ENCODE results near the gene PAEP.
"Not testable (repeated sequence)": the region's sequence is repeated elsewhere in the genome, so short reads cannot be mapped to it uniquely, and the experiment has no call there.

The PAEP gene

DNA sequence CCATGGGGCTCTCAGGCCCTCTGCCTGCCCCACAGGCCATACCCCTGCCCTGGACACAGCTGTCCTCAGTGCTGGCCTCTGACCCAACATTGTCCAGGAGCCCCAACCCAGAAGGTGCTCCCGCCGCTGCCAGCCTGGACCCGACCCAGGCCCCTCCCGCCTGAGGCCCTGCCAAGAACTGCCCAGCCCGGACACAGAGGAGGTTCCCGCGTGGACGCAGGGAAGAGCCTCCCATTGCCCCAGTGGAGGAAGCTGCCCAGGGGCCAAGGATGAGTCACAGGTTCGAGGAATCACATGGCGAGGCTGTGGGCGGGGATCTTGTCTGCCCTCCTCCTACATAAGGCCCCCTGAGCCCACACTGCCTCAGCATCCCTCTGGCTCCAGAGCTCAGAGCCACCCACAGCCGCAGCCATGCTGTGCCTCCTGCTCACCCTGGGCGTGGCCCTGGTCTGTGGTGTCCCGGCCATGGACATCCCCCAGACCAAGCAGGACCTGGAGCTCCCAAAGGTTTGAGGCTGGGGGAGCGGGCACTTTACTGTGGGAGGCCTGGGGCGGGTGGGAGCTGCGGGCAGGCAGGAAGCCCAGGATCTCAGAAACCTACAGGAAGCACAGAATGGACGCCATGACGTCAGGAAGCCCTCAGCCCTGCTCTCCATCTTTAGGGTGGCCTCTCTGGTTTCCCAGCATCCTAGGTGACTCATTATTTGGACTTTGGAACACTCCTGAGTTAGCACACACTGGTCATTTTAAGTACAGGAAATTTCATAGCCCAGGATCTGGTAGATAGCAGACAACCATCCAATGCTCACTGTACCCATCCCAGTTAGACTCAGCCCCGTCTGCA lies at the start of gene PAEP:
Gene PAEP (plus strand): TSS at position 366 of the 844 bp plus-strand sequence.
- no peak for DNase-seq

- DNase-seq, result no peak
These were observed 49.3 kb upstream of the PAEP start for GRCh38 chr9:135512241-135512603.

- DNase-seq, result no peak
These were observed 48.7 kb upstream of the PAEP start for GRCh38 chr9:135512904-135513303.

GRCh38 chr9:135513351-135513846 lies 48.2 kb upstream of the PAEP start:
- no peak for DNase-seq

GRCh38 chr9:135513906-135514305 lies 47.6 kb upstream of the PAEP start:
- DNase-seq, result not testable (repeated sequence)

GRCh38 chr9:135514342-135515082 lies 47.0 kb upstream of the PAEP start:
- no peak for DNase-seq

DNA sequence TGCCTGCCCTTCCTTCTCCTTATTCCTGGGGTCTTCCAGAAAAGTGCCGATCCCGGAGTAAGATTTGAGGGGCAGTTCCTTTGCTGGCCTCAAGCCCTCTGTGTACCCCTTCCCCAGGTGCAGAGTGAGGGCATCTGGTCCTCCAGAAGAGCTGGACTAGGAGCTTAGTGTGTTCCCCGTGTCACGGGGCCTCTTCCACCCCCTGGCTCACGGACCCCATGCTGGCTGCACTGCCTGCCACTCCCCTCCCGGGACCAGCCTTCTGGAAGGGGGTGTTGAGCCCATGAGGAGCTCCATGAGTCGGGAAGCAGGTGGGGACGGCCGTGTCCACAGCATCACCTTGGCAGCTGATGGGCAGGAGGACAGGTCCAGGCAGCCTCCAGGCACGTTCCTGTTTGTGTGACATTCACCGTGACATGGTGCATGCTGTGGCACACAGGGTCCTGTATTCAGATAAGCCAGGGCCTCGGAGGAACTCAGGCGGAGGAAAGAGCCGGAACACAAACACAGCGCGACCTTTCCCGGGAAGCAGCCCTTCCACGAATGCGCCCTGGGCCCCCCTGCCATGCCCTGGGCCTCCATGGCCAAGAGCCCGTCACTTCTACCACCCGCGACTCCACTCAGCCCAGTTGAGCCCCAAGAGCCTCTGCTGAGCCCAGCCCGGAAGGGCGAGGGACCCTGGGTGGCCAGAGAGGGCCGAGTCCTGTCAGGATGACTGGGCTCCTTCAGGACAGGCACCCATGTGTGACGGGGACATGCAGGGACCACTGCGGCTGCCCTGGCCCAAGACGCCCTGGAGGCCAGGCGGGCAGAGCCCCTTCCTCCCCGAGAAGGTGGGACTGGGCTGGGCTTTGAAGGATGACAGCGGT lies 46.2 kb upstream of the PAEP start:
- no peak for DNase-seq

DNA sequence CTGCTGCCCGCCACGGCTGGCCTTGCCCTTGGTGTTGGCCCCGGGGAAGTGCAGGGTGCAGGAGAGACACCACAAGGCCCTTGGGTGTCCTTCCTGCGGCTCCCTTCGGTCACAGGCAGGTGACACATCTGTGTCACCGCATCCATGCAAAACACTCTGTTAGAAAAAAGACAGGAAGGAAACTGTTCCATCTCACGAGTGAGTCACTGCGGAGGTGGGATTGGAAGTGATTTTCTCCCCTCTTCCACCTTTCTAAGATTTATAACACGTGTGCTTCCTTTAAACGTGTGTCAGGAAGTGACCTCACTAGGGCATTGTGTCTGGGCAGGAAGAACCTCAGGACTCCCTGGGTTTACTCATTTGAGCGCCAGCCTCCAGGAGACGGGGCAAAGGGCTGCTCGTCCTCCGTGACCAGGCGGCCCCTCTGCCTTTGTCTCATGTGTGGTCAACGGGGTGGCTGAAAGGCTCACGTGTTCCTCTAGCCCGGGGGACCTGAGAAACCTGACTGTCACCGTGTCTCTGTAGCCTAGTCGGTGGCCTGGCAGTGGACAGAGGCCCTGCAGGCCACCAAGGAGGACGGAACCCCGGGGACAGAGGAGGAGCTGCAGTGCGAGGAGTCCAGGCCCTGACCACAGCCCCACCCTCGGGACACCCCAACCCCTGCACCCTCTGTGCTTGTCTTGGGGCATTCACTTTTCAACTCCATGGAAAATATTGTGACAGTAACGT lies 45.3 kb upstream of the PAEP start:
- no peak for DNase-seq

- no peak for DNase-seq
These were observed 44.1 kb upstream of the PAEP start for GRCh38 chr9:135517407-135517822.

- no peak for DNase-seq
These were observed 42.2 kb upstream of the PAEP start for GRCh38 chr9:135519179-135519971.

DNA sequence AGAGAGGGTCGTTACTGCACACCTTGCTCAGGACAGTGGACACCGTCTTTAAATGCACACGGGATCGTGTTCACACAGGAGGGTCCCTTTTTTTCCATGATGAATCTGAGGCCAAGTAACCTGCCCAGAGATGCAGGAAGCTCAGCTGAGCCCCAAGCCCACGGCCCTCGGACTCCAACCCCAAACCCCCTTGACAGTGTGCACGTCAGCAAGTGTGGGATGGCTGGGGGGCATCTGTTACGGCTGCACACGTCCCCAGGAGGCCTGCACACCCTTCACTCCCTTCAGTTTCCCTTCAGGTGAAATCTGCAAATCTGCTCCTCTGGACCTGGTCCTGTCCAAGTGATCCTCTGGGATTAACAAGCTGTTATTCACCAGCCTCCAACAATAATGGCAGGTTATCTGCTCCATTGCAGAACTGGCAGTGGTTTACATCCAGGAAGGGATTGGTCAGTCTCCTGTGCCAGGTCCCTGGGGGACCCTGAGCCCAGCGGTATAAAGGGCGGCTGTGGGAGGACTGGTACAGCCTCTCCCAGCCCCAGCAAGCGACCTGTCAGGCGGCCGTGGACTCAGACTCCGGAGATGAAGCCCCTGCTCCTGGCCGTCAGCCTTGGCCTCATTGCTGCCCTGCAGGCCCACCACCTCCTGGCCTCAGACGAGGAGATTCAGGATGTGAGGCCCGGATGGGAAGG lies 40.5 kb upstream of the PAEP start, which contains the start of gene LCN1:
Gene LCN1 (plus strand): TSS at position 525 of the 692 bp plus-strand sequence. CDS start 58 bp downstream, at position 583.
- DNase-seq, result no peak

GRCh38 chr9:135521608-135522095 lies 39.9 kb upstream of the PAEP start:
- DNase-seq, result no peak

DNA sequence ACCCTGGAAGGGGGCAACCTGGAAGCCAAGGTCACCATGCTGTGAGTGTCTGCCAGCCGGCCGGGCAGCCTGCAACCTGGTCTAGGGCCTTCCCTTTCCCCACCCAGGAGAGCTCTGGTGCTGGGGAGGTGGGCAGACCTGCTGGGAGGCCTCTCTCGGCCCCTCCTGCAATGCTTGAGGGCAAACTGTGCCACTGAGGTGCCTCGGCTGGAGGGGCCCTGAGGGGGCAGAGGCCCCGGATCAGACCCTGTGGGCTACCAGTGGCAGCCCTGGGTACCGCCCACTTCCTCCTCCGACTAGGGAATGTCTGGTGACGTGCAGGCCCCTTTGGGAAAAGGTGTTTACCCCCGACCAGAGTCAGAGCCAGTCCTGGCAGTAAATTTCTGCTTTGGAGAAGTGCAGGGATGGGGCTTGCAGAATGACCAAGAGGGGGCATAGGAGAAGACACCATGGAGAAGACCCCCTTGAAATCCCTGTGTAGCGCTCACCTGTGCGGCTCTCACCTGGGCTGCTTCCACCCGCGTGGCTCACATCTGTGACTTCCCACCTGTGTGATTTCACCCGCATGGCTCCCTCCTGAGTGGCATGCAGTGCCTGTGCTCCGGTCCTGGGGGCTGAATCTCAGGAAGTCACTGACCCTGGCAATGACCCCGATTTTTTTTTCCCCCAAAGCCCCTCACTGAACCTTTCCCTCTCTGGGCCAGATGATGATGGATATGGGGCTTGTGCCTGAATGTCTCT lies 39.2 kb upstream of the PAEP start:
- DNase-seq, result no peak

DNA sequence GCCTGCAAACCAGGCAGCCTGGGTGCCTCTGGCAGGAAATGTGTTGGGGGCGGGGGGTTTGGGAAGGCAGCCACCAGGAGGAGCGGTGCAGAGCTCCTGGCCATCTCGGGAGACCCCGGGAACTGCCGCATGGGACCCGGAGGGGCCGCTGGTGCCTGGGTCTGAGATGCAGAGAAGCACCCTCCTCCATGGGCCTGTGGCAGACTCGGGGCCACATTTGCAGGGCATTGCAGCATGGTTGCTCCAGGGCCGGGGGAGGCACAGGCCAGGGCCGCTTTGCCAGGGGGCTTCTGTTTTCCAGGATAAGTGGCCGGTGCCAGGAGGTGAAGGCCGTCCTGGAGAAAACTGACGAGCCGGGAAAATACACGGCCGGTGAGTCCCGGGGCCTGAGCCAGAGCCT lies 38.6 kb upstream of the PAEP start:
- DNase-seq, result no peak

DNA sequence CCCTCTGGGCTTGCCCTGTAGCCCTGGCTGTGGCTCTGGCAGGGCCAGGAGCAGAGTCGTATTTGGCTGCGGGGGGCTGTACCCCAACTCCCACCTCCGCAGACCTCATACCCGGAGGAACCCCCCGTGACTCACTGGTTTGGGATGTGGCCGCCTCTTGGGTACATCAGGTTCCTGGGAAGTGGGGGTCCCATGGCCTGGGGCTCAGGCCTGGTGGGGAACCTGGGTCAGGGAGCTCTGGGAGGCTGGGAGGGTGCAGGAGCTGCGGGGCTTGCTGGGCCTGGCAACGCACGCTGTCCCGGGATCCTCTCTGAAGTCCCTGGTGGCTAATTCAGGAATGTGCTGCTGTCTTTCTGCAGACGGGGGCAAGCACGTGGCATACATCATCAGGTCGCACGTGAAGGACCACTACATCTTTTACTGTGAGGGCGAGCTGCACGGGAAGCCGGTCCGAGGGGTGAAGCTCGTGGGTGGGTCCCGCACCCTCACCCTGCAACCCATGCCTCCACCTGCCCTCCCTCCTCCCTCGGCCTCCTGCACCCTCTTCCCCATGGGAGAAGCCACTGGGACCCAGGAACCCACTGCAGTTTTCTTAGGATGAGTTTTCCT lies 37.9 kb upstream of the PAEP start:
- no peak for DNase-seq

GRCh38 chr9:135524130-135524861 lies 37.3 kb upstream of the PAEP start:
- no peak for DNase-seq

GRCh38 chr9:135525241-135526088 lies 36.1 kb upstream of the PAEP start:
- DNase-seq, result no peak
